SK-N-SH treated with all-trans-retinoic acid at 6 μM for 48 hours (cell line): ENCODE results near the gene MRPL28.
"Not testable (repeated sequence)": the region's sequence is repeated elsewhere in the genome, so short reads cannot be mapped to it uniquely, and the experiment has no call there.

Source experiments
- ATAC-seq: fragments of 200-7000 bp; cut with Tn5 transposase; 3 replicates; pipeline ENCODE4 v1.9.1; 2020; ENCODE audit warnings: mild to moderate bottlenecking, moderate library complexity
- ARNTL ChIP-seq: fragments of 450-650 bp; formaldehyde crosslinking; IDR thresholded peaks from 2 replicates; pipeline ENCODE4 v1.5.0; 2020; ENCODE audit warnings: low read depth, mild to moderate bottlenecking, moderate library complexity, borderline replicate concordance
- CREB5 ChIP-seq: fragments of 250-450 bp; sonication (Bioruptor Pico); IDR thresholded peaks from 2 replicates; pipeline ENCODE4 v1.5.1; 2020; ENCODE audit warnings: low read depth, mild to moderate bottlenecking, moderate library complexity
- CSRNP3 ChIP-seq: fragments of 250-450 bp; sonication (Bioruptor Pico); IDR thresholded peaks from 2 replicates; pipeline ENCODE4 v1.5.1; 2021; ENCODE audit warnings: mild to moderate bottlenecking, moderate library complexity
- ESRRG ChIP-seq: fragments of 250-450 bp; sonication (Bioruptor Pico); IDR thresholded peaks from 2 replicates; pipeline ENCODE4 v1.6.1; 2021; ENCODE audit warnings: mild to moderate bottlenecking
- OSR1 ChIP-seq: fragments of 250-450 bp; sonication (Bioruptor Pico); IDR thresholded peaks from 2 replicates; pipeline ENCODE4 v1.8.0; 2022; ENCODE audit warnings: moderate library complexity, mild to moderate bottlenecking, inconsistent platforms
- PATZ1 ChIP-seq: fragments of 250-450 bp; sonication (Bioruptor Pico); IDR thresholded peaks from 2 replicates; pipeline ENCODE4 v1.8.0; 2020; ENCODE audit warnings: mild to moderate bottlenecking, moderate library complexity, borderline replicate concordance
- POU6F1 ChIP-seq: fragments of 250-450 bp; sonication (Bioruptor Pico); IDR thresholded peaks from 2 replicates; pipeline ENCODE4 v1.8.0; 2021; ENCODE audit warnings: low read depth, mild to moderate bottlenecking, moderate library complexity, borderline replicate concordance
- RARB ChIP-seq: fragments of 250-450 bp; sonication (Bioruptor Pico); IDR thresholded peaks from 2 replicates; pipeline ENCODE4 v1.8.0; 2021; ENCODE audit warnings: mild to moderate bottlenecking, moderate library complexity
- SNAI2 ChIP-seq: fragments of 250-450 bp; sonication (Bioruptor Pico); IDR thresholded peaks from 2 replicates; pipeline ENCODE4 v1.5.0; 2020; ENCODE audit warnings: mild to moderate bottlenecking, moderate library complexity
- TOX ChIP-seq: fragments of 250-450 bp; sonication (Bioruptor Pico); IDR thresholded peaks from 2 replicates; pipeline ENCODE4 v1.8.0; 2021; ENCODE audit warnings: mild to moderate bottlenecking, moderate library complexity, borderline replicate concordance
- TSHZ2 ChIP-seq: fragments of 250-450 bp; sonication (Bioruptor Pico); IDR thresholded peaks from 2 replicates; pipeline ENCODE4 v1.5.0; 2020; ENCODE audit warnings: mild to moderate bottlenecking, moderate library complexity
- ZC3H10 ChIP-seq: fragments of 250-450 bp; sonication (Bioruptor Pico); IDR thresholded peaks from 2 replicates; pipeline ENCODE4 v1.5.1; 2021; ENCODE audit warnings: mild to moderate bottlenecking, moderate library complexity
- ZFP3 ChIP-seq: fragments of 250-450 bp; sonication (Bioruptor Pico); IDR thresholded peaks from 2 replicates; pipeline ENCODE4 v1.5.0; 2020; ENCODE audit warnings: mild to moderate bottlenecking, moderate library complexity
- ZFP30 ChIP-seq: fragments of 450-650 bp; formaldehyde crosslinking; IDR thresholded peaks from 2 replicates; pipeline ENCODE4 v1.5.0; 2022; ENCODE audit warnings: mild to moderate bottlenecking, moderate library complexity
- ZNF70 ChIP-seq: fragments of 450-650 bp; formaldehyde crosslinking; IDR thresholded peaks from 2 replicates; pipeline ENCODE4 v1.5.0; 2020; ENCODE audit warnings: mild to moderate bottlenecking, moderate library complexity

The MRPL28 gene

GRCh38 chr16:378821-379182 is 8.5 kb upstream of the MRPL28 start:
- no peak for TF ChIP-seq ZC3H10 (CRISPR knock-in tag)
- TF ChIP-seq SNAI2 (CRISPR knock-in tag): no peak
- TF ChIP-seq, all 23 proteins: peak for 0
- ATAC-seq: no peak

GRCh38 chr16:378113-378820 is 7.9 kb upstream of the MRPL28 start:
- not testable (repeated sequence) for ATAC-seq

- TF ChIP-seq ZC3H10 (CRISPR knock-in tag): no peak
- no peak for ATAC-seq
These were observed 7.1 kb upstream of the MRPL28 start for GRCh38 chr16:377419-377951.

GRCh38 chr16:376817-377418 is 6.6 kb upstream of the MRPL28 start:
- no peak for TF ChIP-seq SNAI2 (CRISPR knock-in tag)
- no peak for TF ChIP-seq ESRRG (CRISPR knock-in tag)
- TF ChIP-seq CREB5 (CRISPR knock-in tag): no peak
- TF ChIP-seq RARB (CRISPR knock-in tag): no peak
- TF ChIP-seq OSR1 (CRISPR knock-in tag): no peak
- TF ChIP-seq PATZ1: no peak
- TF ChIP-seq POU6F1: no peak
- no peak for TF ChIP-seq ZNF70 (CRISPR knock-in tag)
- no peak for TF ChIP-seq ARNTL (CRISPR knock-in tag)
- no peak for TF ChIP-seq ZFP30 (CRISPR knock-in tag)
- TF ChIP-seq ZFP3 (CRISPR knock-in tag): no peak
- no peak for TF ChIP-seq CSRNP3
- TF ChIP-seq TSHZ2 (CRISPR knock-in tag): no peak
- TF ChIP-seq TOX (CRISPR knock-in tag): no peak
- no peak for ATAC-seq
